HG03378 (cell line): ENCODE measurements around the gene MBOAT1.
"Not testable (repeated sequence)": the region's sequence is repeated elsewhere in the genome, so short reads cannot be mapped to it uniquely, and the experiment has no call there.

ENCODE experiments used
- ATAC-seq: cut with Tn5 transposase; IDR thresholded peaks from one replicate; pipeline ENCODE4 v1.9.1; 2021; ENCODE audit warnings: mild to moderate bottlenecking, moderate library complexity; ENCODE audit not compliant: unreplicated experiment

The MBOAT1 gene

DNA sequence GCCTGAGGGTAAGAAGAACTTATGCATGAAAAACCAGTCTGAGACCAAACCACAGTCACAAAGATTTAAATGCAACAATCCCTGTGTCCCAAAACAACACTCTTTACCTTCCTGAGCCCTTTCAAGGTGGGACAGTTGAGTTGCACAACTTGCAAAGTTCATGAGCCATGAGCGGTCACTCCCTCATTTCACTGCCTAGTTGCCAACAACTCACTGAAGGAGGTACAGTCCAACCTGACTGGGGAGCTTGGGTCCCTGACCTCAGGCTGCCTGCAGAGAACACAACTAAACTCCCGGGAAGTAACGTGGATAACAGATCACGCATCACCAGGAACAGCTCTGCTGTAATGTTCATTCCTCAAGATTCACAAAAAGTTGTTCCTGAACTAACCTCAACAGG is 69.4 kb downstream of the MBOAT1 start:
- ATAC-seq = no peak

DNA sequence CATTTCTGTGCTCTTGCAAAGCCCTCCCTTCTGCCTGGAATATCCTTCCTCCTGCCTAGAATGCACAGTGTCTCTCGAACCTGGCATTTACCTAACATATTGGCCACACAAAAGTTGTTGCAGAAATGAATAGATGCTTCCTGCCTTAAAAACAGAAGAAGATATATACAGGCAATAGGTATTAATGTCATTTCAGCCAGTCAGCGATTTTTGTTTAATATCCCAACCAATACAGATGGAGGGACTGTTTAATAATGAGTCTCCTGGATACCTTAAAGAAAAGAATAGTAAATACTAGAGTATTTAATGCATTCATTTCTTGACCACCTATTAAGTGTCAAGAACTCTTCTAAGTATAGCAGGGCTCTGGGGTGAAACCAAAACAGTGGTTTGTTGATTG is 70.3 kb downstream of the MBOAT1 start:
- ATAC-seq = no peak

DNA sequence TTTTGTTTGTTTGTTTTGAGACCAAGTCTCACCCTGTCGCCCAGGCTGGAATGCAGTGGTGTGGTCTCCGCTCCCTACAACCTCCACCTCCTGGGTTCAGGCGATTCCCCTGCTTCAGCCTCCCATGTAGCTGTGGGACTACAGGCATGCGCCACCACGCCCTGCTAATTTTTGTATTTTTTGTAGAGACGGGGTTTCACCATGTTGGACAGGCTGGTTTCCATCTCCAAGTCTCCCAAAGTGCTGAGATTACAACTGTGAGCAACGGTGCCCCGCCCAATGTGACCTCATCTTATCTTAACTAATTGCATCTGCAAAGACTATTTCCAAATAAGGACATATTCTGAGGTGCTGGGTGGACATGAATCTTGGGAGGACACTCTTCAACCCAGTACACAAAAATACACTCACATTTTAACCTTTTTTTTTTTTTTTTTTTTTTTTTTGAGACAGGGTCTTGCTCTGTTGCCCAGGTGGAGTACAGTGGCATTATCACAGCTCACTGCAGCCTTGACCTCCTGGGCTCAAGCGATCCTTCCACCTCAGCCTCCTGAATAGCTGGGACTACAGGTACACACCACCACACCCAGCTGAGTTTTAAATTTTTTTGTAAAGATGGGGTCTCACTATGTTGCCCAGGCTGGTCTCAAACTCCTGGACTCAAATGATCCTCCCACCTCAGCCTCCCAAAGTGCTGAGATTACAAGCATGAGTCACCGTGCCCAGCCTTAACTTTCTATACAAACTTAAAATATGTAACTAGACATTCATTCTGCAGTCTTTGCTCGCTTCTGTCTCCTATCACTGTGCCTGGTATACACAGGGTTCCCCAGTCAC is 72.9 kb downstream of the MBOAT1 start:
- not testable (repeated sequence) for ATAC-seq

DNA sequence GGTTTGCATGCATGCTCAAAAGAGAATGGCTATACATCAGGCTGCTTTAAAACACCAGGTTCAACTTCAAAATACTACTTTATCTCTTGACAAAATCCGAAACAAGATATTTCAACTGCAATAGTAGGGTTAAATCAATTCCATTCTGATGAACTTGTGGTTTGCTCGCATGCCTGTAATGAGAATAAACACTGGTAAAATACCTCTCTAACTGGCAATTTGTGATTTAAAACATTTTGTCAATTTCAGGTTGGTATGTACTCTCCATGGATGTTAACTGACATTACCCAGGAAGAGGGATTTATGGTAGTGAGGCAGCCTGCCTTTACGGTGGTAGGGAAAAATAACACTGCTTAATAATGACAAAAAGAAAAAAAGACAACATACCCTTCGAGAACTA is 74.4 kb downstream of the MBOAT1 start:
- ATAC-seq = no peak

GRCh38 chr6:20137240-20137639 is 75.0 kb downstream of the MBOAT1 start:
- ATAC-seq = no peak

GRCh38 chr6:20135677-20136268 is 76.5 kb downstream of the MBOAT1 start:
- no peak for ATAC-seq

DNA sequence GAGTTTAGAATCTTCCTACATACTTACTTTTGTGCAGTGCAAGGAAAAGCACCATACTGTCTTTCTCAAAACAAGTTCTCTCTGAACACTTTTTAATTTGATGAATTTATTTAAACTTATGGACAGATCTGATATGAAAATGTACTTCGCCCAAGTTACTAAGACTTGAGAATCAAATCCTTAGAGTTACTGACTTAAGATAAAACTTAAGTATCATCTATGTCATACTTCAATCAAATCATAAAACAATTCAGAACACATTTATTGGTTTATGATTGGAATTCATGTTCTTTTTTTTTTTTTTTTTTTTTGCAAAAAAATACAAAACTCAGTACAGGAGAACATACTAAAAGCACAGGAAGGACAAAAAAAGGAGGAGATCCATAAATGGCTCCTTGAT is 77.7 kb downstream of the MBOAT1 start:
- no peak for ATAC-seq

GRCh38 chr6:20129290-20130088 is 82.8 kb downstream of the MBOAT1 start:
- no peak for ATAC-seq

DNA sequence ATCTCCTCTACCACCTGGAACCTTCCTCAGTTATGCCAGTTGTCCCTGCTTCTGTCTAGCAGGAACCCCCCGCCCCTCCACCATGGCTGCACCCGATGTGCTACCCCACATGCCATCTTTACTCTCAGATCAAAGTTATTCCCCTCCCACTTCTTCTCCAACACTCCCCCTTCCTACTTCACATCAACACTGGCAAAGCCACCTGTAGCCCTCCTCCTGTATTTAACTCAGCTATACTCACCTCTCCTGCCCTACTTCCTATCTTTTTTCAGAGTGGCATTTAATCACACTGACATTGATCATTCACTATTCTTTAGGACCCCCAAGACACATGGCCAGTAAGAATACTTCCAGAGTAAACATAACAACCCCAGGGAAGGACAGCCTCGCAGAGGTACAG is 84.3 kb downstream of the MBOAT1 start:
- no peak for ATAC-seq

GRCh38 chr6:20126789-20127653 is 85.2 kb downstream of the MBOAT1 start:
- ATAC-seq = peak; percentile 75

GRCh38 chr6:20126102-20126752 is 86.0 kb downstream of the MBOAT1 start:
- no peak for ATAC-seq

DNA sequence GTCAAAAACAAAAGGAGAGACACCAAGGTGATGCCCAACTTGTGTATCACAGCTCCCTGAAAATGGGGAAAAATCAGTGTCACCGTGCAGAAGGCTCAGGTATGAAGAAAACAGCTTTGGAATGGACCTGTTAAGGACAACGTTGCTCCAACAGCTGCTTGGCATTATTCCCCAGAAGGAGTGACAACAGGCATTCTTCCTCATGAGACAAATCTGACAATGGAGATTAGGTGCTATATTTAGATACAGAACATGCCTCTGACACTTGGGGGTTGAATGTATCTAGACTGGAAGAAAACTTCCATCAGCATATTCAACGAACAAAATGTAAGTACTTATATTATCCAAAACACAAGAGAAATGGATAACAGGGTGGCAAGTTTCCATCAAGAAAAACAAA is 87.7 kb downstream of the MBOAT1 start:
- ATAC-seq = no peak

GRCh38 chr6:20119485-20119884 is 92.8 kb downstream of the MBOAT1 start:
- ATAC-seq = no peak

GRCh38 chr6:20118892-20119291 is 93.4 kb downstream of the MBOAT1 start:
- no peak for ATAC-seq

GRCh38 chr6:20117474-20117873 is 94.8 kb downstream of the MBOAT1 start:
- ATAC-seq = peak; percentile 87

- ATAC-seq = no peak
Measured at GRCh38 chr6:20116792-20117191, 95.5 kb downstream of the MBOAT1 start.

- no peak for ATAC-seq
Measured at GRCh38 chr6:20115246-20115980, 96.9 kb downstream of the MBOAT1 start.

DNA sequence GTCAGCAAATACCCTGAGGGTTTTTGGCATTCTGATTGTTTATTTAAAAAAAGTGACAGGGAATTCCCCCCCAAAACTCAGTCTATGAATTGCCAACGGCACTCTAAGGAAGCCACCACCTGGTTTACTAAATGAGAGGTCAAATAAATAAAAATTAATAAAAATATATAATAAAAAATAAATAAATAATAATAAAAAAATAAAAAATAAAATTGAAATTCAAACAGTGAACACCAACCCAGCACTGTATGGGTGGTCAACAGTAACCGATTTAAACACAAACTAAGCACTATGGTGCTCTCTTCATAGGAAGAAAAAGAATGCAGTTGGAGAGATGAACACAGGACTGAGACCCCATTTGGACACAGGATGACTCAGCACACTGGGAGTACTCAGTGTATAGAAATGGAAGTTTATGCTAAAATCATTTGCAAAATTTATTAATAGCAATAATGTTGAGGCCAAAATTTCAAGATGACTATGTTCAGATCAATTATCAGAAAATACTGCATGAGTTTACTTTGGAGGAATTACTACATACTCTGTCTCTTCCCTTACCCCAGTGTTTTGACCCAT is 98.5 kb downstream of the MBOAT1 start:
- ATAC-seq = no peak

DNA sequence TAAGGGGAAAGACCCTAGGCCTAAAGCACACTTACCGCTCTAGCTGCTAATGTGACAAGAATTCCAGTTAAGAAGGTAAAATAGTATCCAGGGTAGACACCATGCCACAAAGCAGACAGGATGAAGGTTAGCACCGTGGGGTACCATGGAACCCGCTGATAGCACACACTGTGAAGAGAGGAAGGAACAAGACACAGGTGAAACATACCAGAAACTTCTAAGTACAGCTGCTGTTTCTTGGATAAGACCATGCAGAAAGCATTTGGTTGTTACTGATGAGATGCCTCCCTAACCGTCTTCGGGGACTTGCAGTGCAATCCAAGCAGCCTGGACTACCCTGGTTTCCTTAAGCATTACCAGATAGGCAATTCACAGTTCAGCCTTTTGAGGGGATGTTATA is 99.4 kb downstream of the MBOAT1 start:
- ATAC-seq = no peak
